Neutrophil (primary cell): ENCODE measurements around the gene NFRKB.

Source experiments
- H3K27ac ChIP-seq: fragments of 200-600 bp; sonication (generic); 2 replicates; pipeline ENCODE4 v1.5.1; 2016; ENCODE audit warnings: mild to moderate bottlenecking, moderate library complexity
- H3K27me3 ChIP-seq: fragments of 200-600 bp; sonication (generic); 2 replicates; pipeline ENCODE4 v1.6.0; 2016; ENCODE audit warnings: mild to moderate bottlenecking
- H3K36me3 ChIP-seq: fragments of 200-600 bp; sonication (generic); 2 replicates; pipeline ENCODE4 v1.5.1; 2017
- H3K4me1 ChIP-seq, 2 experiments: fragments of 200-600 bp in 1 of 2; sonication (generic) in 1 of 2; 1 replicate in 1 of 2; 2 replicates in 1 of 2; pipeline versions ENCODE4 v1.5.1 to v1.6.1; 2013 to 2016; ENCODE audit warnings: low read depth in 1 of 2, low read length in 1 of 2, mild to moderate bottlenecking in 1 of 2, moderate library complexity in 1 of 2; ENCODE audit not compliant: control insufficient read depth in 1 of 2, insufficient read depth in 1 of 2
- H3K4me3 ChIP-seq, 2 experiments: fragments of 200-600 bp in 1 of 2; sonication (generic) in 1 of 2; 1 replicate in 1 of 2; 2 replicates in 1 of 2; pipeline ENCODE4 v1.5.1; 2013 to 2016; ENCODE audit warnings: low read depth in 1 of 2, low read length in 1 of 2, mild to moderate bottlenecking in 1 of 2, moderate library complexity in 1 of 2
- H3K9me3 ChIP-seq: fragments of 200-600 bp; sonication (generic); 2 replicates; pipeline ENCODE4 v1.5.1; 2016
- CTCF ChIP-seq: fragments of 200-600 bp; sonication (generic); IDR thresholded peaks from 2 replicates; pipeline ENCODE4 v1.5.1; 2016; ENCODE audit warnings: antibody characterized with exemption

The NFRKB gene

GRCh38 chr11:129937592-129938238, 42.3 kb upstream of the NFRKB start:
- Histone ChIP-seq H3K4me3 (no peak overlapping the region), H3K9me3 (no peaks in the 10 kb centered on the region), H3K36me3 (peaks cover 35% of the 10 kb centered on the region), H3K27ac (no peak overlapping the region), H3K4me1 (no peaks in the 10 kb centered on the region), H3K27me3 (no peaks in the 10 kb centered on the region)
- TF ChIP-seq CTCF = no peak

- Histone ChIP-seq H3K9me3 (no peaks in the 10 kb centered on the region), H3K27ac (no peak overlapping the region)
- no peak for TF ChIP-seq CTCF
These were observed 40.3 kb upstream of the NFRKB start for GRCh38 chr11:129935723-129936122.

GRCh38 chr11:129933891-129934290, 38.5 kb upstream of the NFRKB start:
- H3K36me3 ChIP-seq = peaks cover 17% of the 10 kb centered on the region
- TF ChIP-seq CTCF = no peak
- no peaks in the 10 kb centered on the region for H3K27me3 ChIP-seq
- H3K4me3 ChIP-seq = no peak overlapping the region
- no peaks in the 10 kb centered on the region for H3K9me3 ChIP-seq
- H3K27ac ChIP-seq = no peak overlapping the region
- H3K4me1 ChIP-seq = peaks cover 24 to 30% of the 10 kb centered on the region in 2 experiments

More at GRCh38 chr11:129935723-129936122, 40.3 kb upstream of the NFRKB start:
- H3K36me3 ChIP-seq = peaks cover 23% of the 10 kb centered on the region
- no peaks in the 10 kb centered on the region for H3K27me3 ChIP-seq
- H3K4me1 ChIP-seq = peaks cover 6 to 11% of the 10 kb centered on the region in 2 experiments
- H3K4me3 ChIP-seq = no peak overlapping the region

- H3K27ac ChIP-seq = no peak overlapping the region
- TF ChIP-seq CTCF = no peak
- peaks cover 17% of the 10 kb centered on the region for H3K36me3 ChIP-seq
- H3K4me3 ChIP-seq = no peak overlapping the region
- no peaks in the 10 kb centered on the region for H3K9me3 ChIP-seq
- H3K27me3 ChIP-seq = no peaks in the 10 kb centered on the region
- peaks cover 25 to 31% of the 10 kb centered on the region in 2 experiments for H3K4me1 ChIP-seq
These were observed 37.9 kb upstream of the NFRKB start for GRCh38 chr11:129933262-129933661.

GRCh38 chr11:129932381-129933067, 37.1 kb upstream of the NFRKB start:
- H3K9me3 ChIP-seq = no peaks in the 10 kb centered on the region
- no peak overlapping the region for H3K4me3 ChIP-seq
- peaks cover 25 to 31% of the 10 kb centered on the region in 2 experiments for H3K4me1 ChIP-seq
- no peak overlapping the region for H3K27ac ChIP-seq
- H3K27me3 ChIP-seq = no peaks in the 10 kb centered on the region
- peaks cover 17% of the 10 kb centered on the region for H3K36me3 ChIP-seq
- no peak for TF ChIP-seq CTCF
